Endodermal cell (in vitro differentiated cells): ENCODE measurements around the gene MAP4K2. TPM values are rescaled to one million over a fixed set of nuclear protein-coding genes. Genes with fewer than 3 reads are reported as not detected.

ENCODE experiments used
- DNase-seq: peaks from one replicate; pipeline ENCODE4 v3.0.0-alpha.2; 2017
- H3K27ac ChIP-seq: 2 replicates; pipeline ENCODE4 v1.5.1; 2013; ENCODE audit warnings: mild to moderate bottlenecking, low read depth, low read length, moderate library complexity
- H3K27me3 ChIP-seq: 2 replicates; pipeline ENCODE4 v1.6.1; 2013; ENCODE audit warnings: mild to moderate bottlenecking, low read length, moderate library complexity; ENCODE audit not compliant: insufficient read depth, control insufficient read depth, poor library complexity, severe bottlenecking
- H3K36me3 ChIP-seq: 2 replicates; pipeline ENCODE4 v1.7.0; 2013; ENCODE audit warnings: mild to moderate bottlenecking, low read length, moderate library complexity; ENCODE audit not compliant: control insufficient read depth, insufficient read depth
- H3K4me1 ChIP-seq: one replicate; pipeline ENCODE4 v1.7.0; 2013; ENCODE audit warnings: low read length; ENCODE audit not compliant: control insufficient read depth, insufficient read depth
- H3K4me3 ChIP-seq: 2 replicates; pipeline ENCODE4 v1.5.1; 2013; ENCODE audit warnings: mild to moderate bottlenecking, low read length, moderate library complexity
- H3K9ac ChIP-seq: 2 replicates; pipeline ENCODE4 v1.6.1; 2013; ENCODE audit warnings: mild to moderate bottlenecking, low read length, moderate library complexity; ENCODE audit not compliant: poor library complexity, severe bottlenecking; ENCODE audit errors: extremely low read depth
- H3K9me3 ChIP-seq: 2 replicates; pipeline ENCODE4 v1.6.1; 2013; ENCODE audit warnings: mild to moderate bottlenecking, low read length, moderate library complexity; ENCODE audit not compliant: control insufficient read depth
- H3K27ac Mint-ChIP-seq: 2 replicates; pipeline ENCODE4 v1.8.0; 2020; ENCODE audit warnings: mixed read lengths
- H3K27me3 Mint-ChIP-seq: 2 replicates; pipeline ENCODE4 v1.8.0; 2021; ENCODE audit warnings: mild to moderate bottlenecking, mixed read lengths; ENCODE audit not compliant: insufficient read depth
- H3K36me3 Mint-ChIP-seq: 2 replicates; pipeline ENCODE4 v1.8.0; 2020; ENCODE audit warnings: low read depth, mixed read lengths
- H3K4me1 Mint-ChIP-seq: 2 replicates; pipeline ENCODE4 v1.8.0; 2020; ENCODE audit warnings: mixed read lengths
- H3K4me3 Mint-ChIP-seq: 2 replicates; pipeline ENCODE4 v1.8.0; 2020; ENCODE audit warnings: mild to moderate bottlenecking, moderate library complexity, mixed read lengths
- H3K9me3 Mint-ChIP-seq: 2 replicates; pipeline ENCODE4 v1.8.0; 2020; ENCODE audit warnings: mild to moderate bottlenecking, mixed read lengths
- CTCF ChIP-seq: fragments of 200-600 bp; sonication (generic); conservative IDR thresholded peaks from 2 replicates; pipeline ENCODE4 v1.5.0; 2021; ENCODE audit warnings: antibody characterized with exemption, mild to moderate bottlenecking
- WGBS, 2 experiments: methylation state at CpG; one replicate each; pipeline versions ENCODE4 v1.1.5 to v1.1.7; 2013; ENCODE audit warnings: missing lambda C conversion rate in 2 of 2, mixed read lengths in 1 of 2; ENCODE audit not compliant: insufficient coverage in 1 of 2, insufficient read length in 1 of 2; 5-methylcytosine and 5-hydroxymethylcytosine counted together
- total RNA-seq, 2 donors: library from RNA; stranded (reverse); fragmentation: NEBNext Ultra II Directional in 1 of 2; extraction: Animal tissue kit (Norgen Biotek cat#: 25700) in 1 of 2; gene quantifications; 2 replicates in 1 of 2; 3 replicates in 1 of 2; pipeline ENCODE4 v1.2.1, GENCODE V29; 2021

Gene MAP4K2
- total RNA-seq, 2 donors from 2014 or later: 24.7 to 32.4 TPM

GRCh38 chr11:64765291-64765850, 37.6 kb downstream of the MAP4K2 start:
- H3K4me3 ChIP-seq: no peak overlapping the region
- peaks cover 13% of the 10 kb centered on the region for H3K4me1 ChIP-seq
- peaks cover 74% of the 10 kb centered on the region for H3K36me3 ChIP-seq
- H3K9me3 ChIP-seq: no peaks in the 10 kb centered on the region
- no peaks in the 10 kb centered on the region for H3K9me3 Mint-ChIP-seq
- DNase-seq: peak; percentile 83
- H3K36me3 Mint-ChIP-seq: peaks cover 74% of the 10 kb centered on the region
- H3K27me3 Mint-ChIP-seq: no peaks in the 10 kb centered on the region
- peaks cover 36% of the 10 kb centered on the region for H3K4me1 Mint-ChIP-seq
- no peak overlapping the region for H3K27ac ChIP-seq
- no peak overlapping the region for H3K9ac ChIP-seq
- H3K27me3 ChIP-seq: no peaks in the 10 kb centered on the region
- peak overlapping the region; percentile 35 for H3K27ac Mint-ChIP-seq
- H3K4me3 Mint-ChIP-seq: no peak overlapping the region
- TF ChIP-seq CTCF: peak; percentile 71
- 93 to 97% methylated on average over 18 to 27 of the region's 30 CpGs for WGBS, 2 experiments

DNA sequence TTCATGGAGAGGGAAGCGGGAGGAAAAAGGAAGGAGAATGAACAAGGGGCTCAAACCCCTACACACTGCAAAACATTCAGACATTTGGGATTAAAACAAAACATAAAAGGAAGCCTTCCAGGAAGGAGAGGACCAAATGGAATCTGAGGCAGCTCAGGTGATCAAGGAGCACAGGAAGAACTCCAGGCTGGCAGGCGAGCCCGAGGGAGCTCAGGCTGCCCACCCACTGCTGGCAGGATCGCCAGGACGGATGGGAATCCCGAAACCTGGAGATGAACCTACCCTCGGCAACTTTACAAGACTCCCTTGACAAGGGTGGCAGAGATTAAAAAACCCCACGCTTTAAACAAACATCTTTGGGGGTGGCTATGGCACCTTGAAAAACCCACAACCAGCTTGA, 38.3 kb downstream of the MAP4K2 start:
- Histone ChIP-seq H3K4me1 (peaks cover 16% of the 10 kb centered on the region), H3K4me3 (no peak overlapping the region), H3K27me3 (no peaks in the 10 kb centered on the region), H3K9me3 (no peaks in the 10 kb centered on the region), H3K27ac (peak overlapping the region; percentile 4), H3K36me3 (peaks cover 68% of the 10 kb centered on the region), H3K9ac (no peak overlapping the region)
- peak; percentile 38 for DNase-seq
- no peak for TF ChIP-seq CTCF
- Mint-ChIP-seq H3K9me3 (no peaks in the 10 kb centered on the region), H3K4me1 (peaks cover 40% of the 10 kb centered on the region), H3K36me3 (peaks cover 67% of the 10 kb centered on the region), H3K27me3 (no peaks in the 10 kb centered on the region), H3K4me3 (no peak overlapping the region), H3K27ac (peak overlapping the region; percentile 87)
- 92 to 94% methylated on average over 7 to 8 of the region's 8 CpGs for WGBS, 2 experiments

DNA sequence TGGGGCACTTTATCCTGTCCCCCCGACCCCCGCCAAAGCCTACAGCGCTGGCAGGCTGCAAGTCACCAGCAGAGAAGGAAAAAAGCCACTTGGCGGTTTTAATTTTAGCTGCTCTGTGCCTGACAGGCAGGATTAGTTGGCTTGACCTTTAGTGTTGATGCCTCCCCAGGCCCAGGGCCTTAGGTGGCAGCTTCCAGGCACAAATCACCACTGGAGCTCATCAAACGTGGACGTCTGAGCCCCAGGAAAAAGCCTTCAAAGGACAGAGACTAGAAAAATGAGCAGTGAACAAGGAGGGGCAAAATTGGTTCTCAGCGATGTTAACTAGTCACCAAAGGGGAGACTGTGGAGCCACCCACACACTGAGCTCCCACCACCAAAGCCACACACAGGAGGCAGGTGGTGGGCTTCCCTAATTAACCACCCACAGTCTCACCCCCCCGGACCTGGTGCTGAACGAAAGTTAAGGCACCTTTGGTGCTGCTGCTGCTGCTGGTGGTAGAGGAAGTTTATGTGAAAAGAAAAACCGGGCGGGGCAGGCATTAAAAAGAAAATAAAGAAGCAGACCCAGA, 38.9 kb downstream of the MAP4K2 start:
- Histone ChIP-seq H3K27me3 (no peaks in the 10 kb centered on the region), H3K4me3 (no peak overlapping the region), H3K9me3 (no peaks in the 10 kb centered on the region), H3K9ac (no peak overlapping the region), H3K4me1 (peaks cover 16% of the 10 kb centered on the region), H3K27ac (peak overlapping the region; percentile 77), H3K36me3 (peaks cover 62% of the 10 kb centered on the region)
- Mint-ChIP-seq H3K4me1 (peaks cover 46% of the 10 kb centered on the region), H3K36me3 (peaks cover 61% of the 10 kb centered on the region), H3K4me3 (peak overlapping the region; percentile 8), H3K9me3 (no peaks in the 10 kb centered on the region), H3K27ac (peak overlapping the region; percentile 87), H3K27me3 (no peaks in the 10 kb centered on the region)
- no peak for TF ChIP-seq CTCF
- DNase-seq: no peak
- 87 to 89% methylated on average over 9 to 10 of the region's 11 CpGs for WGBS, 2 experiments
